ENCODE data around the gene BUB1B.
"Not testable (repeated sequence)": the region's sequence is repeated elsewhere in the genome, so short reads cannot be mapped to it uniquely, and the experiment has no call there.

Gene BUB1B

DNA sequence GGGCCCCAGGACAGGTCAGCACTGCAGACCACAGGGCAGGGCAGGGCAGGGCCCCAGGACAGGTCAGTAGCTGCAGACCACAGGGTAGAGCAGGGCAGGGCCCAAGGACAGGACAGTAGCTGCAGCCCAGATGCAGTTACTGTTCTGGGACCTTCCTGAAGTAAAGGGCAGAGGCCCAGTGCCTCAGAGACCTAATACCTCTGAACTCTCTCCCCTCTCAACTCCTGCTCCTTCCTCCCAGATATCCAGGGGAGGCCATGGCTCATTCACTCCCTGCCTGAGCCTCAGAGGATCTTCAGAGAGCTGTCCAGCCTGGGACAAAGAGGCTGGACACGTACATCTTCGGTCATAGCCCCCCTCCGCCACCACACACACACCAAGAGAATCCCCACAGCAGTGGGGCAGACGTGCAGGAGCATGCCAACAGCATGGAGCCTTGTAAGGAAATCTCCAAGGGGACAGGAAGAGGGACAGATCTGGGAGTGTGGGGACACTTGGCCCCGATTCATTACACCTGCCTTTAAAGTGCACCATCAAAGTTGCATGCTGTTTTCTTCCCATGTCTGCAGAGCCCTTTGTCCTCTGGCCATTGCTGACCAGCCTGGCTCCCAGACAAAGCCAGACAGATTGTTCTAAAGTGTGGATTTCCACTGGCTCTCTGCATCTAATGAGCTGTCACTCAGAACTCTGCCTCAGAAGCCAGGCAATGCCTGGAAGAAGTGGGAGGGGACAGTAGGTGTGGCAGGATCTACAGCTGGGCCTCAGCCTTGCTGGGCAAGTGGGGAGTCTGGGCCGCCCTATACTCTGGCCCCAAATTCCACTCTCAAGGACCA lies 24.2 kb upstream of the BUB1B start:
- H3K9ac ChIP-seq (ENCODE audit: low read depth, low read length): no peak overlapping the region
- H3K4me1 ChIP-seq (ENCODE audit: control insufficient read depth, insufficient read depth, low read length): no peaks in the 10 kb centered on the region
- no peaks in the 10 kb centered on the region for H3K36me3 ChIP-seq (ENCODE audit: control insufficient read depth, insufficient read depth, low read length)
- no peaks in the 10 kb centered on the region for H3K9me3 ChIP-seq (ENCODE audit: control insufficient read depth, insufficient read depth, low read length)
- no peaks in the 10 kb centered on the region for H3K27me3 ChIP-seq (ENCODE audit: control insufficient read depth, insufficient read depth, low read length)
- H3K4me3 ChIP-seq (ENCODE audit: low read depth, low read length): no peak overlapping the region
- H3K27ac ChIP-seq (ENCODE audit: low read depth, low read length): no peak overlapping the region

DNA sequence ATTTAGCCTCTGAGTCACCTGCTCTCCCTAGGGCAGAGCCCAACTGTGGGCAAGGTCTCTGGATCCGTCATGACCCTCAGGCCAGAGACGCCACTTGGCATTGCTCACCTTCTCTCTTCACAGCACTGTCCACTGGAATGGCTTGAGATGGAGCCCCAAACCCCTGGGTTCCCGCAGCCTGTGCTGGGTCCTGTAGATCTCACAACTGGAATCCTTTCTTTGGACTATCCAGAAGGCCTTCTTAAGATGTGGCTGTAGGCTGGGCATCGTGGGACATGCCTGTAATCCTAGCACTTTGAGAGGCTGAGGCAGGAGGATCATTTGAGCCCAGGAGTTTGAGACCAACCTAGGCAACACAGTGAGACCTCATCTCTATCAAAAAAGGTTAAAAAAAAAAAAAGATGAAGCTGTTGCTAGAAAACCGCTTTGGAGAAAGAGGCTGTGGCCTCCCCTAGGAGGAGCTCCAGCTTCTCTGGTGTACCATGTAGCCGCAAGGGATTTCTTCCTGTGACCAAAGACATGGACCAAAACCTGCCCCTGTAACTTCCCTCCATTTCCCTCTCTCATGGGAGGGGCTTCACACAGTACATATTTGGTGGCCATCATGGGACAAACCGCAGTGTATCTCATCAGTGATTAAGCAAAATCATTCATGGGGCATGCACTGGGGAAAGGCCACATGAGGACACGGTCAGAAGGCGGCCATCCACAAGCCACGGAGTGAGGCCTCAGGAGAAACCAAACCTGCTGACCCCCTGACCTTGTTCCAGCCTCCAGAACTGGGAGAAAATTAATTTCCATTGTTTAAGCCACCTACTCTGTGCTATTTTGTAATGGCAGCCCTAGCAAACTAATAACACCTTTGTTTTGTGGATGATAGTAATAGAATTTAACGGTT lies 23.3 kb upstream of the BUB1B start:
- Histone ChIP-seq H3K9ac (ENCODE audit: low read depth, low read length) (no peak overlapping the region), H3K27ac (ENCODE audit: low read depth, low read length) (no peak overlapping the region), H3K9me3 (ENCODE audit: control insufficient read depth, insufficient read depth, low read length) (no peaks in the 10 kb centered on the region), H3K27me3 (ENCODE audit: control insufficient read depth, insufficient read depth, low read length) (no peaks in the 10 kb centered on the region), H3K4me1 (ENCODE audit: control insufficient read depth, insufficient read depth, low read length) (no peaks in the 10 kb centered on the region), H3K4me3 (ENCODE audit: low read depth, low read length) (no peak overlapping the region), H3K36me3 (ENCODE audit: control insufficient read depth, insufficient read depth, low read length) (no peaks in the 10 kb centered on the region)

DNA sequence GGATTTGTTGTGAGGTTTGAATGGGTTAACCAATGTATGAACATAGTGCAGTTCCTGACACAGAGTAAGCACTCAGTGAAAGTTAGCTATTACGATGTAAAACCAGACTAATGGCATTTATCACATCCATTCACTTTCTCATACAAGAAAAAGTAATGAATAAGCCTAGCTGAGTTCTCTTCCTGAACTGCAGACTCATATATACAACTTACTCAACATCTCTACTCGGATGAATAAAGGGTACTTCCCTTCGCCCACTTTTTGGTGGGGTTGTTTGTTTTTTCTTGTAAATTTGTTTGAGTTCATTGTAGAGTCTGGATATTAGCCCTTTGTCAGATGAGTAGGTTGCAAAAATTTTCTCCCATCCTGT lies 22.7 kb upstream of the BUB1B start:
- not testable (repeated sequence) for H3K27ac ChIP-seq (ENCODE audit: low read depth, low read length); H3K4me3 ChIP-seq (ENCODE audit: low read depth, low read length); H3K36me3 ChIP-seq (ENCODE audit: control insufficient read depth, insufficient read depth, low read length); H3K27me3 ChIP-seq (ENCODE audit: control insufficient read depth, insufficient read depth, low read length); H3K9ac ChIP-seq (ENCODE audit: low read depth, low read length); H3K4me1 ChIP-seq (ENCODE audit: control insufficient read depth, insufficient read depth, low read length); H3K9me3 ChIP-seq (ENCODE audit: control insufficient read depth, insufficient read depth, low read length)

DNA sequence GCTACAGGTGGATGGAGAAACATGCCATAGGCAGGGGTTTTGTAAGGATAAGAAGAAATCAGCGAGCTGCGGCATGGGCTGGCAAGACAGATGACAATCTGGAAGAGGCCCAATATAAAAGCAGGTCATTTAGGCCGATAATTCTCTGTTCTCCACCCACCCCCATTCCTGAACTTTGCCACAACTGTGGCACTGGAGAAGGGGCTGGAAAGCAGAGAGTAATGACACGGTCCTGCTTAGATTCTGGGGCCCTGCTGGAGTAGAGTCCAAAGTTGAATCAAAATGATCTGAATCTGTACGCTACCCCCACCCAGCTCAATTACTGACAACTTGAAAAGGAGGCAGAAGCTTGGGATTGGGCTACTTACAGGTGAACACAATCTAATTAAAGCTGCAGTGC lies 18.4 kb upstream of the BUB1B start:
- Histone ChIP-seq H3K9me3 (ENCODE audit: control insufficient read depth, insufficient read depth, low read length) (no peaks in the 10 kb centered on the region), H3K4me3 (ENCODE audit: low read depth, low read length) (no peak overlapping the region), H3K27me3 (ENCODE audit: control insufficient read depth, insufficient read depth, low read length) (no peaks in the 10 kb centered on the region), H3K9ac (ENCODE audit: low read depth, low read length) (no peak overlapping the region), H3K27ac (ENCODE audit: low read depth, low read length) (no peak overlapping the region), H3K4me1 (ENCODE audit: control insufficient read depth, insufficient read depth, low read length) (no peaks in the 10 kb centered on the region), H3K36me3 (ENCODE audit: control insufficient read depth, insufficient read depth, low read length) (no peaks in the 10 kb centered on the region)

DNA sequence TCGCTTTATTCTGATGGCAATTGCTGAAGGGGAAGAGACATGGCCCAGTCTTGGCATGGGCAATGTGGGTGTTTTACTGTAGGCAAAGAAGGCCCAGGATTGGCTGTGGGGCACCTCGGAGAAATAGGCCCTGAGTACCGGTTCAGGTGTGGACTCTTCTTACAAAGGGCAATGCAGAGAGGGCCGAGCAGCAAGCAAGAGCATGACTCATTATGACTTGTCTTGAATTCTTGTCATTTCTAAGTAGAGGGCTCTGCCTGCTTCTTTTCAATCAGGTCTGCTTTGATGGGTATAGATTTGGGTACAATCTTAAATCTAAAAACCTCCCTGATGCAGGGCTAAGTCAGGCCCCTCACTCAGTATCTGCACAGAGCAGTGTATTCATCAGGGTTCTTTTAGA lies 14.8 kb upstream of the BUB1B start:
- Histone ChIP-seq H3K9me3 (ENCODE audit: control insufficient read depth, insufficient read depth, low read length) (no peaks in the 10 kb centered on the region), H3K4me3 (ENCODE audit: low read depth, low read length) (no peak overlapping the region), H3K36me3 (ENCODE audit: control insufficient read depth, insufficient read depth, low read length) (no peaks in the 10 kb centered on the region), H3K4me1 (ENCODE audit: control insufficient read depth, insufficient read depth, low read length) (no peaks in the 10 kb centered on the region), H3K9ac (ENCODE audit: low read depth, low read length) (no peak overlapping the region), H3K27ac (ENCODE audit: low read depth, low read length) (no peak overlapping the region), H3K27me3 (ENCODE audit: control insufficient read depth, insufficient read depth, low read length) (no peaks in the 10 kb centered on the region)

DNA sequence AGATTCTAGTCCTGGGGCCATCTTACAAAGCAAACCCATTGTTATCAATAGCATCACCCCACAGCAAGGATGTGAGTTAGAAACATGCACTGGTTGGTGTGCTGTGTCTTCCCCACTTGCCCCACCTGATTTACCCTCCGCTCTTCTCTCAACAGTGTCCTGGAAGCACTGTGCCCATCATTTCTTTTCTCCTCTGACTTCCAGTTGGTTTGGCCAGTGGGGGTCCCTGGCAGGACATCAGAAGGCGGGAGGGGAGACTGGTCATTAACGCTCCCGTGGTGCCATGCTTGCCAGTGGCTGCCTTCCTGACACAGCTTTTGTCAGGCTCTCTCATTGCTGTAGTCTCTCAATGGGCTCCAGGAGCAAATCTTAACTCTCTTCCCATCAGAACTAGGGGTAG lies 11.5 kb upstream of the BUB1B start:
- Histone ChIP-seq H3K27me3 (ENCODE audit: control insufficient read depth, insufficient read depth, low read length) (no peaks in the 10 kb centered on the region), H3K4me3 (ENCODE audit: low read depth, low read length) (no peak overlapping the region), H3K4me1 (ENCODE audit: control insufficient read depth, insufficient read depth, low read length) (peaks cover 2% of the 10 kb centered on the region; the same call in 1 of the 2 replicates), H3K9me3 (ENCODE audit: control insufficient read depth, insufficient read depth, low read length) (no peaks in the 10 kb centered on the region), H3K27ac (ENCODE audit: low read depth, low read length) (no peak overlapping the region), H3K36me3 (ENCODE audit: control insufficient read depth, insufficient read depth, low read length) (no peaks in the 10 kb centered on the region), H3K9ac (ENCODE audit: low read depth, low read length) (no peak overlapping the region)

DNA sequence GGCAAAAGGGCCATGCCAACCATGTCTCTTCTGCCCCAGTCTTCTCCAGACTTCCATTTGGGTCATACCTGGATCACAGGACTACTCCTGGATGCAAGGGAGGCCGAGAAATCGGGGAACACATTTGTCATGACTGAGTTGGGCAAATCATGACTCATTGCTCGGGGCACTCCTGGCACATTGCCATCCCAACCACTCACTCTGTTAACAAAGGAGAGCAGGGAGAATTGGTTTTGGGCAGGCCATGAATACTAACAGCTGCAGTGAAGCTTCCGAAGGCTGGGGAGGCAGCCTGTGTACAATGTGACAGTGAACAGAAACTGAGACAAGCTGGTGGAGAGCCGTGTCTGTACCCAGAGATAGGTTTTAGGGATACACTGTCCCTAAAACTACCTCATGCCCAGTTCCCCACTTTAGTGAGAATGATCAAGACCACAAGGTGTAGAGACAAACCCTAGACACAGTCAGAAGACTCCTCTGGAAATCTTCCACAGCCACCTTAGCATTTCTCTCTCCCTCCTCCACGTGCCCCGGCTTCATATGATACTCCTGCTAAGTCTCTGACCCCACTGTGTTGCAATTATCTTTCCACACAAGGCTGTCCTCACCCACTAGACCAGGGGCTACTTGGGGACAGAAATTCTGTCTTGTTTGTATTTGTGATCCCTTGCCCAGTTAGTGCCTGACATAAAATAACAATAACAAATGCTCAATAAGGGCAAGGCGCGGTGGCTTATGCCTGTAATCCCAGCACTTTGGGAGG lies 10.5 kb upstream of the BUB1B start:
- H3K4me3 ChIP-seq (ENCODE audit: low read depth, low read length): no peak overlapping the region
- H3K9ac ChIP-seq (ENCODE audit: low read depth, low read length): no peak overlapping the region
- no peaks in the 10 kb centered on the region for H3K36me3 ChIP-seq (ENCODE audit: control insufficient read depth, insufficient read depth, low read length)
- H3K4me1 ChIP-seq (ENCODE audit: control insufficient read depth, insufficient read depth, low read length): peaks cover 8% of the 10 kb centered on the region; the same call in 1 of the 2 replicates
- no peaks in the 10 kb centered on the region for H3K9me3 ChIP-seq (ENCODE audit: control insufficient read depth, insufficient read depth, low read length)
- no peak overlapping the region for H3K27ac ChIP-seq (ENCODE audit: low read depth, low read length)
- H3K27me3 ChIP-seq (ENCODE audit: control insufficient read depth, insufficient read depth, low read length): no peaks in the 10 kb centered on the region

DNA sequence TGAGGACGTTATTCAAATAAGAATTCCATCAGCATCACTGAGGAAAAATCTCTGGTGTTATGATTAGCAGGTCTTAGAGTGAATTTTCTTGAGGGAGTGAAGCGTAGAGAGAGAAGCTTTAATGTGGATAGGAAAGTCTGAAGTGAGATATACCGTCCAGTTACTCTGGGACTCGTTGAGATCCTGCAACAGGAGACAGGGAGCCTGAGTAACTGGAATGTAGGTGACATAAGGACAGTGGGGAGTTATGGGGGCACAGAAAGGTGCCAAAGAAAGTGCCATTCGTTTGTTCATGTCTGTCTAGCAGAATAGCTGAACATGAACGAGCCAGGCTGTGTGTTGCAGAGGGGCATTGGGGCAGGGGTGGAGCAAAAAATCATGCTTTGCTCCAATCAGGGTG lies 9.4 kb upstream of the BUB1B start:
- Histone ChIP-seq H3K9ac (ENCODE audit: low read depth, low read length) (no peak overlapping the region), H3K4me1 (ENCODE audit: control insufficient read depth, insufficient read depth, low read length) (peaks cover 20% of the 10 kb centered on the region), H3K9me3 (ENCODE audit: control insufficient read depth, insufficient read depth, low read length) (no peaks in the 10 kb centered on the region), H3K27me3 (ENCODE audit: control insufficient read depth, insufficient read depth, low read length) (no peaks in the 10 kb centered on the region), H3K4me3 (ENCODE audit: low read depth, low read length) (no peak overlapping the region), H3K36me3 (ENCODE audit: control insufficient read depth, insufficient read depth, low read length) (no peaks in the 10 kb centered on the region), H3K27ac (ENCODE audit: low read depth, low read length) (no peak overlapping the region)

DNA sequence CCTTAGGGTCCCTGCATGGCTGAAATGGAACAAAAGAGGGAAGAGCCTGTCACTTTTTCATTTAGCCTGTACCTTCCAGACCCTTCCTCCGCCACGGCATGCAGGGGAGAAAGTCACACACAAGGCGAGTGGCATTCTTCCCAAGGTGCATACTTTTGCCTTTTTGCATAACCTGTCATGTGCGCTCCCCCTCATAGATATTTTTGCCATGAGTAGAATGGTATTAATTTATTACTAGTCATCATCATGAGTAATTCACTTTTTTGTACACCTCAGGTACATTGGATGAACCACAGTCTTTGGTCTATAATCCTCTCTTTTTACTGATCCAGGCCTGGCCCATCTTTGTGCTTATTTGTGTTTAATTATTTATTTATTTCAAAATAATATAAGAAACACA lies 8.9 kb upstream of the BUB1B start:
- Histone ChIP-seq H3K27ac (ENCODE audit: low read depth, low read length) (no peak overlapping the region), H3K9me3 (ENCODE audit: control insufficient read depth, insufficient read depth, low read length) (no peaks in the 10 kb centered on the region)

DNA sequence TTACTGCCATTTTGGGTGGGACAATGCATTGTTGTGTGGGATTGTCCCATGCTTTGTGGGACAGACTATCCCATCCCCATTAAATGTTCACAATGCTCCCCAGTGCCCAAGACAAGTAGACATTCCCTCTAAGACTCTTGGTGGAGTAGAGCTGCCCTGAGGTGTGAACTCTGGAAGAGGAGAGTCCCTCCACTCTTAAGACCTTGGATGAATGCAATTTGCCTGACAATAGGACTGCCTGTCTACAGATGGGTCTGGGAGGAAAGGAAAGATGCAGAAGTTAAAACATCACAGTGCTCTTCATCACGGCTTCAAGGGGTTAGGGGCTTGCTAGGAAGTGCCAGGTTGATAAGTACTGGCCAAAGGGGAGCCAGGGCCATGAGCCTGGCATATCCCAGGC lies 6.0 kb upstream of the BUB1B start:
- Histone ChIP-seq H3K9ac (ENCODE audit: low read depth, low read length) (peak overlapping the region; percentile 16; the same call in 1 of the 2 replicates), H3K4me1 (ENCODE audit: control insufficient read depth, insufficient read depth, low read length) (peaks cover 29% of the 10 kb centered on the region), H3K27ac (ENCODE audit: low read depth, low read length) (peak overlapping the region; percentile 77), H3K4me3 (ENCODE audit: low read depth, low read length) (peak overlapping the region; percentile 18; the same call in 1 of the 2 replicates)
- not testable (repeated sequence) for H3K9me3 ChIP-seq (ENCODE audit: control insufficient read depth, insufficient read depth, low read length); H3K36me3 ChIP-seq (ENCODE audit: control insufficient read depth, insufficient read depth, low read length); H3K27me3 ChIP-seq (ENCODE audit: control insufficient read depth, insufficient read depth, low read length)

More for the DNA sequence above, 8.9 kb upstream of the BUB1B start:
- peaks cover 24% of the 10 kb centered on the region for H3K4me1 ChIP-seq (ENCODE audit: control insufficient read depth, insufficient read depth, low read length)
- H3K27me3 ChIP-seq (ENCODE audit: control insufficient read depth, insufficient read depth, low read length): no peaks in the 10 kb centered on the region
- H3K36me3 ChIP-seq (ENCODE audit: control insufficient read depth, insufficient read depth, low read length): no peaks in the 10 kb centered on the region
- no peak overlapping the region for H3K4me3 ChIP-seq (ENCODE audit: low read depth, low read length)
- H3K9ac ChIP-seq (ENCODE audit: low read depth, low read length): no peak overlapping the region
